Liver (tissue), 9 donors: ENCODE results near the gene TMEM51. TPM values are rescaled to one million over a fixed set of nuclear protein-coding genes. Genes with fewer than 3 reads are reported as not detected.

Source experiments
- DNase-seq: peaks from one replicate; pipeline ENCODE4 v3.0.0-alpha.2; 2017; ENCODE audit warnings: low spot score
- H3K27ac ChIP-seq, 2 donors: one replicate each; pipeline ENCODE4 v1.7.0; 2013; ENCODE audit warnings: inconsistent platforms in 2 of 2, low read length in 2 of 2, control low read depth in 1 of 2, low read depth in 1 of 2, mild to moderate bottlenecking in 1 of 2
- H3K27me3 ChIP-seq, 4 donors: one replicate each; pipeline versions ENCODE4 v1.6.1 to v1.7.0; 2013; ENCODE audit warnings: low read length in 3 of 4, inconsistent platforms in 1 of 4, mild to moderate bottlenecking in 1 of 4, moderate library complexity in 1 of 4; ENCODE audit not compliant: control insufficient read depth in 4 of 4, insufficient read depth in 4 of 4
- H3K36me3 ChIP-seq, 4 donors: one replicate each; pipeline versions ENCODE4 v1.6.1 to v1.7.0; 2013; ENCODE audit warnings: low read length in 3 of 4, mild to moderate bottlenecking in 3 of 4, low read depth in 1 of 4, moderate library complexity in 1 of 4; ENCODE audit not compliant: control insufficient read depth in 4 of 4, insufficient read depth in 3 of 4
- H3K4me1 ChIP-seq, 4 donors: one replicate each; pipeline versions ENCODE4 v1.6.1 to v1.7.0; 2013; ENCODE audit warnings: low read length in 3 of 4, mild to moderate bottlenecking in 3 of 4, moderate library complexity in 1 of 4; ENCODE audit not compliant: control insufficient read depth in 4 of 4, insufficient read depth in 4 of 4
- H3K4me3 ChIP-seq, 3 donors: one replicate each; pipeline versions ENCODE4 v1.6.1 to v1.7.0; 2013; ENCODE audit warnings: low read length in 3 of 3, control low read depth in 1 of 3, low read depth in 1 of 3, mild to moderate bottlenecking in 1 of 3
- H3K9ac ChIP-seq, 2 donors: one replicate each; pipeline ENCODE4 v1.7.0; 2013; ENCODE audit warnings: low read length in 2 of 2, mild to moderate bottlenecking in 2 of 2, moderate library complexity in 2 of 2, control low read depth in 1 of 2, low read depth in 1 of 2
- H3K9me3 ChIP-seq, 4 donors: one replicate each; pipeline versions ENCODE4 v1.6.1 to v1.7.0; 2013; ENCODE audit warnings: low read length in 3 of 4; ENCODE audit not compliant: control insufficient read depth in 4 of 4
- ATF3 ChIP-seq: IDR thresholded peaks from 2 replicates; pipeline ENCODE4 v1.6.1; 2016; ENCODE audit warnings: antibody characterized with exemption
- EGR1 ChIP-seq, 2 donors: IDR thresholded peaks; 2 replicates each; pipeline ENCODE4 v1.6.1; 2016 to 2018; ENCODE audit warnings: antibody characterized with exemption in 2 of 2, low read depth in 2 of 2
- FOXA1 ChIP-seq: IDR thresholded peaks from 2 replicates; pipeline ENCODE4 v1.6.1; 2016; ENCODE audit warnings: antibody characterized with exemption
- FOXA2 ChIP-seq: IDR thresholded peaks from 2 replicates; pipeline ENCODE4 v1.6.1; 2016; ENCODE audit warnings: antibody characterized with exemption
- GABPA ChIP-seq, 2 donors: IDR thresholded peaks in 1 of 2; conservative IDR thresholded peaks in 1 of 2; 2 replicates each; pipeline ENCODE4 v1.6.1; 2016; ENCODE audit warnings: antibody characterized with exemption in 2 of 2, mild to moderate bottlenecking in 1 of 2, moderate library complexity in 1 of 2
- HNF4A ChIP-seq, 2 donors: conservative IDR thresholded peaks; 2 replicates each; pipeline ENCODE4 v1.6.1; 2016; ENCODE audit warnings: antibody characterized with exemption in 2 of 2, mild to moderate bottlenecking in 2 of 2
- HNF4G ChIP-seq: IDR thresholded peaks from 2 replicates; pipeline ENCODE4 v1.6.1; 2016; ENCODE audit warnings: antibody characterized with exemption
- JUND ChIP-seq, 2 donors: IDR thresholded peaks; 2 replicates each; pipeline ENCODE4 v1.6.1; 2016; ENCODE audit warnings: antibody characterized with exemption in 2 of 2
- MAX ChIP-seq: IDR thresholded peaks from 2 replicates; pipeline ENCODE4 v1.6.1; 2016; ENCODE audit warnings: antibody characterized with exemption
- NR2F2 ChIP-seq: IDR thresholded peaks from 2 replicates; pipeline ENCODE4 v1.6.1; 2016; ENCODE audit warnings: antibody characterized with exemption
- RAD21 ChIP-seq, 2 donors: IDR thresholded peaks; 2 replicates each; pipeline ENCODE4 v1.6.1; 2016; ENCODE audit warnings: antibody characterized with exemption in 2 of 2, mild to moderate bottlenecking in 2 of 2
- REST ChIP-seq: IDR thresholded peaks from 2 replicates; pipeline ENCODE4 v1.6.1; 2016; ENCODE audit warnings: antibody characterized with exemption, mild to moderate bottlenecking
- SP1 ChIP-seq: IDR thresholded peaks from 2 replicates; pipeline ENCODE4 v1.6.1; 2018; ENCODE audit warnings: antibody characterized with exemption, mild to moderate bottlenecking
- TAF1 ChIP-seq: conservative IDR thresholded peaks from 2 replicates; pipeline ENCODE4 v1.6.1; 2016; ENCODE audit warnings: antibody characterized with exemption, mild to moderate bottlenecking
- YY1 ChIP-seq: IDR thresholded peaks from 2 replicates; pipeline ENCODE4 v1.6.1; 2016; ENCODE audit warnings: antibody characterized with exemption, mild to moderate bottlenecking
- WGBS: extraction: QIAGEN DNeasy Blood & Tissue Kit; methylation state at CpG from one replicate; pipeline ENCODE4 v1.1.7; 2013; 5-methylcytosine and 5-hydroxymethylcytosine counted together
- polyA plus RNA-seq, 2 donors: library from polyadenylated mRNA; stranded (reverse) in 1 of 2; unstranded in 1 of 2; fragments of 200-250 nt in 1 of 2; fragments of >200 nt in 1 of 2; fragmentation: Nextera tagmentation in 1 of 2; extraction: Ambion mirVana in 1 of 2; gene quantifications; one replicate each; pipeline versions ENCODE4 v1.2.1 to v1.2.3, GENCODE V29; 2013 to 2015
- total RNA-seq, 2 donors: library from RNA; depleted of rRNA; stranded (reverse); fragments of >200 nt; gene quantifications; one replicate each; pipeline ENCODE4 v1.2.3, GENCODE V29; 2014
- TF ChIP-seq, protein P1 (sequence below): IDR thresholded peaks from 2 replicates; pipeline ENCODE4 v1.6.1; 2016; ENCODE audit warnings: antibody characterized with exemption
- TF ChIP-seq, protein P2 (sequence below): fragments of 150-350 bp; IDR thresholded peaks from 2 replicates; pipeline ENCODE4 v1.5.1; 2017; ENCODE audit warnings: improper control_type of control experiment, low read depth, low read length; ENCODE audit not compliant: missing input control
- donor health status: healthy.
- donor health status: healthy.
- donor health status: healthy.
- donor health status: healthy.
- donor health status: healthy.

Gene TMEM51
- total and polyA plus RNA-seq, 4 donors, result 1.3 to 2.7 (median 1.9) TPM

DNA sequence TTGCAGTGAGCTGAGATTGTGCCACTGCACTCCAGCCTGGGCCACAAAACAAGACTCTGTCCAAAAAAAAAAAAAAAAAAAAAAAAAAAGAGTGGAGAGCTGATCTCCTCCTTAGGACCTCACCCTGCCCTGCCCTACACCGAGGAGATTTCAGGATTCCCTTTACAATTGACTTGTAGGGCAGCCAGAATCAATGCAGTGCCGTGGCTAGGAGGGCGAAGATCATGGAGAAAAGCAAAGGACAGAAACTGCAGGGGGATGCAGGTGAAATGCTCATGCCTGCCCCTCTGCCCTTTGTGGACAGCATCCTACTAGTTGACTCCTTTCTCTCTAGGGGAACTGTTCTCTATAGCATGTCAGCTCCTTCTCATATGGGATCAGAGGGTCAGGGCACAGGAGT lies 103.0 kb downstream of the TMEM51 start:
- TF ChIP-seq TAF1, result no peak
- TF ChIP-seq NR2F2, result no peak
- TF ChIP-seq, protein P1, sequence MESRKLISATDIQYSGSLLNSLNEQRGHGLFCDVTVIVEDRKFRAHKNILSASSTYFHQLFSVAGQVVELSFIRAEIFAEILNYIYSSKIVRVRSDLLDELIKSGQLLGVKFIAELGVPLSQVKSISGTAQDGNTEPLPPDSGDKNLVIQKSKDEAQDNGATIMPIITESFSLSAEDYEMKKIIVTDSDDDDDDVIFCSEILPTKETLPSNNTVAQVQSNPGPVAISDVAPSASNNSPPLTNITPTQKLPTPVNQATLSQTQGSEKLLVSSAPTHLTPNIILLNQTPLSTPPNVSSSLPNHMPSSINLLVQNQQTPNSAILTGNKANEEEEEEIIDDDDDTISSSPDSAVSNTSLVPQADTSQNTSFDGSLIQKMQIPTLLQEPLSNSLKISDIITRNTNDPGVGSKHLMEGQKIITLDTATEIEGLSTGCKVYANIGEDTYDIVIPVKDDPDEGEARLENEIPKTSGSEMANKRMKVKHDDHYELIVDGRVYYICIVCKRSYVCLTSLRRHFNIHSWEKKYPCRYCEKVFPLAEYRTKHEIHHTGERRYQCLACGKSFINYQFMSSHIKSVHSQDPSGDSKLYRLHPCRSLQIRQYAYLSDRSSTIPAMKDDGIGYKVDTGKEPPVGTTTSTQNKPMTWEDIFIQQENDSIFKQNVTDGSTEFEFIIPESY, result no peak
- TF ChIP-seq RAD21 (IDR thresholded peaks at IDR 0.05), result no peak
- no peak for TF ChIP-seq HNF4G
- no peak for TF ChIP-seq JUND (IDR thresholded peaks at IDR 0.05)
- TF ChIP-seq, protein P2, sequence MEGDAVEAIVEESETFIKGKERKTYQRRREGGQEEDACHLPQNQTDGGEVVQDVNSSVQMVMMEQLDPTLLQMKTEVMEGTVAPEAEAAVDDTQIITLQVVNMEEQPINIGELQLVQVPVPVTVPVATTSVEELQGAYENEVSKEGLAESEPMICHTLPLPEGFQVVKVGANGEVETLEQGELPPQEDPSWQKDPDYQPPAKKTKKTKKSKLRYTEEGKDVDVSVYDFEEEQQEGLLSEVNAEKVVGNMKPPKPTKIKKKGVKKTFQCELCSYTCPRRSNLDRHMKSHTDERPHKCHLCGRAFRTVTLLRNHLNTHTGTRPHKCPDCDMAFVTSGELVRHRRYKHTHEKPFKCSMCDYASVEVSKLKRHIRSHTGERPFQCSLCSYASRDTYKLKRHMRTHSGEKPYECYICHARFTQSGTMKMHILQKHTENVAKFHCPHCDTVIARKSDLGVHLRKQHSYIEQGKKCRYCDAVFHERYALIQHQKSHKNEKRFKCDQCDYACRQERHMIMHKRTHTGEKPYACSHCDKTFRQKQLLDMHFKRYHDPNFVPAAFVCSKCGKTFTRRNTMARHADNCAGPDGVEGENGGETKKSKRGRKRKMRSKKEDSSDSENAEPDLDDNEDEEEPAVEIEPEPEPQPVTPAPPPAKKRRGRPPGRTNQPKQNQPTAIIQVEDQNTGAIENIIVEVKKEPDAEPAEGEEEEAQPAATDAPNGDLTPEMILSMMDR, result no peak
- no peak for TF ChIP-seq YY1
- TF ChIP-seq MAX, result no peak
- no peak for TF ChIP-seq REST
- TF ChIP-seq FOXA1, result no peak
- TF ChIP-seq EGR1 (IDR thresholded peaks at IDR 0.05; ENCODE audit: low read depth in 2 of 2), result no peak
- no peak for TF ChIP-seq GABPA (IDR thresholded peaks at IDR 0.05 in 1 of 2, conservative IDR thresholded peaks at IDR 0.05 in 1 of 2)
- TF ChIP-seq HNF4A (conservative IDR thresholded peaks at IDR 0.05), result no peak
- TF ChIP-seq SP1, result no peak
- TF ChIP-seq FOXA2, result no peak
- TF ChIP-seq ATF3, result no peak
- WGBS, result 41% methylated on average over 3 of the region's 3 CpGs

GRCh38 chr1:15257309-15257708 lies 103.8 kb downstream of the TMEM51 start:
- no peak for DNase-seq
- H3K4me3 ChIP-seq, result no peak overlapping the region
- H3K27ac ChIP-seq, result no peak overlapping the region
- no peaks in the 10 kb centered on the region for H3K9me3 ChIP-seq
- WGBS, result 88% methylated on average over 14 of the region's 14 CpGs
- H3K9ac ChIP-seq, result no peak overlapping the region
- no peaks in the 10 kb centered on the region for H3K27me3 ChIP-seq
- no peaks in the 10 kb centered on the region for H3K4me1 ChIP-seq
- no peak for TF ChIP-seq NR2F2
- H3K36me3 ChIP-seq, result no peaks in the 10 kb centered on the region

More for the DNA sequence above, 103.0 kb downstream of the TMEM51 start:
- Histone ChIP-seq H3K27ac (no peak overlapping the region), H3K9ac (no peak overlapping the region), H3K36me3 (no peaks in the 10 kb centered on the region), H3K4me3 (no peak overlapping the region), H3K27me3 (no peaks in the 10 kb centered on the region), H3K9me3 (no peaks in the 10 kb centered on the region), H3K4me1 (no peaks in the 10 kb centered on the region)
- DNase-seq, result no peak
